ENCODE results near the gene PSG6.
"Not testable (repeated sequence)": the region's sequence is repeated elsewhere in the genome, so short reads cannot be mapped to it uniquely, and the experiment has no call there.

PSG6 gene

GRCh38 chr19:42852821-42853220, 64.9 kb downstream of the PSG6 start:
- DNase-seq (ENCODE audit: low read depth in 2 of 2), result not testable (repeated sequence)

Data from fibroblast of skin of left biceps (primary cell).